Fibroblast of the aortic adventitia (primary cell): ENCODE measurements around the gene CLEC2D. TPM values are rescaled to one million over a fixed set of nuclear protein-coding genes. Genes with fewer than 3 reads are reported as not detected.

Source experiments
- DNase-seq: peaks from one replicate; pipeline ENCODE4 v3.0.0-alpha.2; 2010; ENCODE audit warnings: low read depth
- H3K4me3 ChIP-seq: 2 replicates; pipeline ENCODE4 v1.5.1; 2011; ENCODE audit warnings: low read depth, mild to moderate bottlenecking, control low read depth, low read length, moderate library complexity
- small RNA-seq: library from RNA; depleted of rRNA; stranded (forward); fragments of <200 nt; gene quantifications from one replicate; pipeline ENCODE3, GENCODE V24; 2012
- total RNA-seq: library from RNA; depleted of rRNA; stranded (reverse); fragments of >200 nt; gene quantifications from 2 replicates; pipeline ENCODE4 v1.2.3, GENCODE V29; 2012; ENCODE audit warnings: low replicate concordance
- TF ChIP-seq, protein P1 (sequence below): IDR thresholded peaks from 2 replicates; pipeline ENCODE4 v1.5.1; 2011; ENCODE audit warnings: mild to moderate bottlenecking, low read length, control low read depth, inconsistent platforms; ENCODE audit not compliant: insufficient read depth

CLEC2D gene
- total RNA-seq, 1 donor = 4.6 TPM

DNA sequence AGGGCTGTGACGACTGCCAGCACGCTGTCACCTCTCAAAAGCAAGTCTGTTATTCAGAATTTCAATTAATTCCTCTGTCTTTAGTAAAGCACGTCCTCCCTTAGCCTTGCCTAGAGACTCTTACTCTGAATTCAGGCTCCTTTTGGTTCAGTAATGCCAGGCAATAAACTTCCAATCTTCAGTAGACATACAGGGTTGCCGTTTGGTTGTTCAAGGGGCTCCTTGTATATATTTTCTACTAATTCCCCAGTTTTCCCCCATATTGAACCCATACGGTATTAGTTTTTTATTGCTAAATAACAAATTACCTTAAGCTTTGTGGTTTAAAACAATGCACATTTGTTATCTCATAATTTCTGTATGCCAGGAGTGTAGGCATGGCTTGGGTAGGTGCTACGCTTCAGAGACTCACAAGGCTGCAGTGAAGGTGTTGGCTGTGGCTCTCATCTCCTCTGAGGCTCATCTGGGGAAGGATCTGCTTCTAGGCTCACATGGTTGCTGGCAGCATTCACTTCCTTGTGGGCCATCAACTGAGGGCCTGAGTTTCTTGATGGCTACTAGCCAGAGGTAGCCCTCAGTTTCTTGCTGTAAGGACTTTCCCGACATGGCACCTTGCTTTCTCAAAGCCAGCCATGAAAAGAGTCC, 70.7 kb downstream of the CLEC2D start:
- DNase-seq = no peak
- TF ChIP-seq, protein P1, sequence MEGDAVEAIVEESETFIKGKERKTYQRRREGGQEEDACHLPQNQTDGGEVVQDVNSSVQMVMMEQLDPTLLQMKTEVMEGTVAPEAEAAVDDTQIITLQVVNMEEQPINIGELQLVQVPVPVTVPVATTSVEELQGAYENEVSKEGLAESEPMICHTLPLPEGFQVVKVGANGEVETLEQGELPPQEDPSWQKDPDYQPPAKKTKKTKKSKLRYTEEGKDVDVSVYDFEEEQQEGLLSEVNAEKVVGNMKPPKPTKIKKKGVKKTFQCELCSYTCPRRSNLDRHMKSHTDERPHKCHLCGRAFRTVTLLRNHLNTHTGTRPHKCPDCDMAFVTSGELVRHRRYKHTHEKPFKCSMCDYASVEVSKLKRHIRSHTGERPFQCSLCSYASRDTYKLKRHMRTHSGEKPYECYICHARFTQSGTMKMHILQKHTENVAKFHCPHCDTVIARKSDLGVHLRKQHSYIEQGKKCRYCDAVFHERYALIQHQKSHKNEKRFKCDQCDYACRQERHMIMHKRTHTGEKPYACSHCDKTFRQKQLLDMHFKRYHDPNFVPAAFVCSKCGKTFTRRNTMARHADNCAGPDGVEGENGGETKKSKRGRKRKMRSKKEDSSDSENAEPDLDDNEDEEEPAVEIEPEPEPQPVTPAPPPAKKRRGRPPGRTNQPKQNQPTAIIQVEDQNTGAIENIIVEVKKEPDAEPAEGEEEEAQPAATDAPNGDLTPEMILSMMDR = no peak
- no peak overlapping the region for H3K4me3 ChIP-seq

DNA sequence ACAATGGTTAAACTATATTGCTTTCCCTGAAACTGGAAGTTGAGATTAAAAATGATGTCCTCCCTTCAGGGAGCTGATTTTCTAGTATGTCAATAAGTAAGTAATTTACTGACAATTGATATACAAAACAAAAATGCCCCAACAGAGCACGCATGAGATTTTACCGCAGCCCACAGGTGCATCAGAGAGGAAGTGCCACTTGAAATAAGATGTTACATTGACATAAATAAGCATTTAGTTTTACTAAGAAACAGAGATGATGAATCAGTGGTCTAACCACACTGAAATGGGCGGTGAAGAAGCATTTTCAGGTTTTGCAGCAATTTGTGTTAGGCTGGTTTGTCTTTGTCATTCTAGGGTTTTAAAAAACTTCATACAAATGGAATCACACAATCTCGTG, 72.2 kb downstream of the CLEC2D start:
- TF ChIP-seq, protein P1 = no peak
- DNase-seq = no peak
- H3K4me3 ChIP-seq = no peak overlapping the region

DNA sequence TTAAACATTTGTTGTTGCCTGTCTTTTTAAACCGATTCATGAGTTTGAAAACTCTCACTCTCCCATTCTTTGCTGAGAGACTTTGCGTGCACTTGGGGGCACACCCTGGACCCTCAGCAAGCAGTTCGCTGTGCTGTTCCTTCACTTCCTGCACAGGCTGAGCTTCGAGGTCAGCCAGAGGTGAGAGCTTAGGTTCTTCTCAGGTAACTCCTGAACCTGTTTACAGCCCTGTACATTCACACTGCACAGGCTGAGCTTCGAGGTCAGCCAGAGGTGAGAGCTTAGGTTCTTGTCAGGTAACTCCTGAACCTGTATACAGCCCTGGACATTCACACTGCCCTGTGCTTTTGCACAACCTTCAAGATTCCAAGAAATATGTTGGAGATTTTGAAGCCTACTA, 73.1 kb downstream of the CLEC2D start:
- TF ChIP-seq, protein P1 = no peak
- DNase-seq = no peak
- H3K4me3 ChIP-seq = no peak overlapping the region

DNA sequence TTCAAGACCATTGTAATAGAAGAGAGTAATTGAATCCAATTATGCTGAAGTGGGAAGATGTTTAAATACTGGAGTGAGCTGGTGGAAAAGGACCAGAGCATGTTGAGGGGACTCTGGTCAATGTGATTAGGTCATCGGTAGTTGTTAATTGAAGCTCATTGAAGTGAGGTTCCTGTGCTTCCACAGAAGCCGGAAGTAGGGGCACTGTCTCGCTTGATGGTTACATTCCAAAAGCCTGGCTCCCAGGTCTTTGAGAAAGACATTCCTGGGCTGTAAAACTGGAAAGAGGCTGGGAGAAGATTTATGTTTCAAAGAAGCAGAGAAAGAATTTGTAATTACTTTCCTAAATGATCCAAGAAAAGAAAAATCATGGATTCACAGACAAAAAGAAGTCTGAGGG, 75.7 kb downstream of the CLEC2D start:
- DNase-seq = no peak
- TF ChIP-seq, protein P1 = no peak
- no peak overlapping the region for H3K4me3 ChIP-seq

Small RNAs within 50 kb of the gene (small RNA-seq; reads per million reads assigned to genes)
- gene AC010186.4 (not detected), gene RNU6-700P (not detected)

Other genes starting within 250 kb of the CLEC2D start
- gene KLRB1, start 61.8 kb upstream of the CLEC2D start, total RNA-seq = not detected in 2 replicates
- gene CLECL1, start 63.4 kb downstream of the CLEC2D start, total RNA-seq = not detected in 2 replicates
- gene CD69, start 91.2 kb downstream of the CLEC2D start, total RNA-seq = not detected in 2 replicates
- gene KLRF1, start 157.8 kb downstream of the CLEC2D start, total RNA-seq = not detected in 2 replicates
- gene CLEC2B, start 199.6 kb downstream of the CLEC2D start, total RNA-seq = 16.5 and 58.1 TPM in 2 replicates
- gene KLRF2, start 211.8 kb downstream of the CLEC2D start, total RNA-seq = not detected in 2 replicates